ENCODE data around the gene POLR2E. TPM values are rescaled to one million over a fixed set of nuclear protein-coding genes. Genes with fewer than 3 reads are reported as not detected.

Gene POLR2E
- total and polyA plus RNA-seq, 2 of the 13 experiments (the other 11 are each of a cell fraction or from before 2014, with no cell fraction given) = 140 to 272 TPM

GRCh38 chr19:1103708-1104310, 8.6 kb upstream of the POLR2E start, which contains the start of gene GPX4 (continued):
- TF ChIP-seq PREB (CRISPR knock-in tag; IDR thresholded peaks at IDR 0.05) = no peak
- no peak for TF ChIP-seq ZNF770 (CRISPR knock-in tag; IDR thresholded peaks at IDR 0.05)
- TF ChIP-seq MYC (CRISPR knock-in tag; IDR thresholded peaks at IDR 0.05; ENCODE audit: borderline replicate concordance) = no peak; the same call in 1 of the 2 replicates
- no peak for TF ChIP-seq CERS6 (CRISPR knock-in tag; IDR thresholded peaks at IDR 0.05)
- TF ChIP-seq ZSCAN20 (CRISPR knock-in tag; IDR thresholded peaks at IDR 0.05; ENCODE audit: borderline replicate concordance) = no peak
- no peak for TF ChIP-seq ZNF672 (CRISPR knock-in tag; IDR thresholded peaks at IDR 0.05)
- TF ChIP-seq, protein P1, sequence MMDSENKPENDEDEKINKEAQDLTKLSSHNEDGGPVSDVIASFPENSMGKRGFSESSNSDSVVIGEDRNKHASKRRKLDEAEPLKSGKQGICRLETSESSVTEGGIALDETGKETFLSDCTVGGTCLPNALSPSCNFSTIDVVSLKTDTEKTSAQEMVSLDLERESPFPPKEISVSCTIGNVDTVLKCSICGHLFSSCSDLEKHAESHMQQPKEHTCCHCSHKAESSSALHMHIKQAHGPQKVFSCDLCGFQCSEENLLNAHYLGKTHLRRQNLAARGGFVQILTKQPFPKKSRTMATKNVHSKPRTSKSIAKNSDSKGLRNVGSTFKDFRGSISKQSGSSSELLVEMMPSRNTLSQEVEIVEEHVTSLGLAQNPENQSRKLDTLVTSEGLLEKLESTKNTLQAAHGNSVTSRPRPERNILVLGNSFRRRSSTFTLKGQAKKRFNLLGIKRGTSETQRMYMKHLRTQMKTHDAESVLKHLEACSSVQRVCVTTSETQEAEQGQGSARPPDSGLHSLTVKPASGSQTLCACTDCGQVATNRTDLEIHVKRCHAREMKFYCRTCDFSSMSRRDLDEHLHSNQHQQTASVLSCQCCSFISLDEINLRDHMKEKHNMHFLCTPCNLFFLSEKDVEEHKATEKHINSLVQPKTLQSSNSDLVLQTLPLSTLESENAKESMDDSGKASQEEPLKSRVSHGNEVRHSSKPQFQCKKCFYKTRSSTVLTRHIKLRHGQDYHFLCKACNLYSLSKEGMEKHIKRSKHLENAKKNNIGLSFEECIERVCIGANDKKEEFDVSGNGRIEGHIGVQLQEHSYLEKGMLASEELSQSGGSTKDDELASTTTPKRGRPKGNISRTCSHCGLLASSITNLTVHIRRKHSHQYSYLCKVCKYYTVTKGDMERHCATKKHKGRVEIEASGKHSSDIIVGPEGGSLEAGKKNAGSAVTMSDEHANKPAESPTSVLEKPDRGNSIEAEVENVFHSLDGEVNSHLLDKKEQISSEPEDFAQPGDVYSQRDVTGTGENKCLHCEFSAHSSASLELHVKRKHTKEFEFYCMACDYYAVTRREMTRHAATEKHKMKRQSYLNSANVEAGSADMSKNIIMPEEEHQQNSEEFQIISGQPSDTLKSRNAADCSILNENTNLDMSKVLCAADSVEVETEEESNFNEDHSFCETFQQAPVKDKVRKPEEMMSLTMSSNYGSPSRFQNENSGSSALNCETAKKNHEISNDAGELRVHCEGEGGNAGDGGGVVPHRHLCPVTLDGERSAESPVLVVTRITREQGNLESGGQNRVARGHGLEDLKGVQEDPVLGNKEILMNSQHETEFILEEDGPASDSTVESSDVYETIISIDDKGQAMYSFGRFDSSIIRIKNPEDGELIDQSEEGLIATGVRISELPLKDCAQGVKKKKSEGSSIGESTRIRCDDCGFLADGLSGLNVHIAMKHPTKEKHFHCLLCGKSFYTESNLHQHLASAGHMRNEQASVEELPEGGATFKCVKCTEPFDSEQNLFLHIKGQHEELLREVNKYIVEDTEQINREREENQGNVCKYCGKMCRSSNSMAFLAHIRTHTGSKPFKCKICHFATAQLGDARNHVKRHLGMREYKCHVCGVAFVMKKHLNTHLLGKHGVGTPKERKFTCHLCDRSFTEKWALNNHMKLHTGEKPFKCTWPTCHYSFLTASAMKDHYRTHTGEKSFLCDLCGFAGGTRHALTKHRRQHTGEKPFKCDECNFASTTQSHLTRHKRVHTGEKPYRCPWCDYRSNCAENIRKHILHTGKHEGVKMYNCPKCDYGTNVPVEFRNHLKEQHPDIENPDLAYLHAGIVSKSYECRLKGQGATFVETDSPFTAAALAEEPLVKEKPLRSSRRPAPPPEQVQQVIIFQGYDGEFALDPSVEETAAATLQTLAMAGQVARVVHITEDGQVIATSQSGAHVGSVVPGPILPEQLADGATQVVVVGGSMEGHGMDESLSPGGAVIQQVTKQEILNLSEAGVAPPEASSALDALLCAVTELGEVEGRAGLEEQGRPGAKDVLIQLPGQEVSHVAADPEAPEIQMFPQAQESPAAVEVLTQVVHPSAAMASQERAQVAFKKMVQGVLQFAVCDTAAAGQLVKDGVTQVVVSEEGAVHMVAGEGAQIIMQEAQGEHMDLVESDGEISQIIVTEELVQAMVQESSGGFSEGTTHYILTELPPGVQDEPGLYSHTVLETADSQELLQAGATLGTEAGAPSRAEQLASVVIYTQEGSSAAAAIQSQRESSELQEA (CRISPR knock-in tag; IDR thresholded peaks at IDR 0.05; ENCODE audit: not compliant biosample characterization) = peak; percentile 63
- TF ChIP-seq SAP130 (CRISPR knock-in tag; IDR thresholded peaks at IDR 0.05; ENCODE audit: low read depth) = peak; percentile 85
- no peak for TF ChIP-seq ZNF33B (CRISPR knock-in tag; IDR thresholded peaks at IDR 0.05)
- TF ChIP-seq SP140L (CRISPR knock-in tag; IDR thresholded peaks at IDR 0.05; ENCODE audit: borderline replicate concordance) = no peak
- TF ChIP-seq, protein P2, sequence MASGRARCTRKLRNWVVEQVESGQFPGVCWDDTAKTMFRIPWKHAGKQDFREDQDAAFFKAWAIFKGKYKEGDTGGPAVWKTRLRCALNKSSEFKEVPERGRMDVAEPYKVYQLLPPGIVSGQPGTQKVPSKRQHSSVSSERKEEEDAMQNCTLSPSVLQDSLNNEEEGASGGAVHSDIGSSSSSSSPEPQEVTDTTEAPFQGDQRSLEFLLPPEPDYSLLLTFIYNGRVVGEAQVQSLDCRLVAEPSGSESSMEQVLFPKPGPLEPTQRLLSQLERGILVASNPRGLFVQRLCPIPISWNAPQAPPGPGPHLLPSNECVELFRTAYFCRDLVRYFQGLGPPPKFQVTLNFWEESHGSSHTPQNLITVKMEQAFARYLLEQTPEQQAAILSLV (CRISPR knock-in tag; IDR thresholded peaks at IDR 0.05; ENCODE audit: borderline replicate concordance) = peak; percentile 89; the same call in 1 of the 2 replicates
- TF ChIP-seq PHF5A (CRISPR knock-in tag; IDR thresholded peaks at IDR 0.05; ENCODE audit: low read depth, unreplicated experiment) = no peak
- 0 out of 2 replicates have a peak, but pooled peaks have one; percentile 76 for TF ChIP-seq ZNF230 (CRISPR knock-in tag; IDR thresholded peaks at IDR 0.05)
